Suprapubic skin (tissue), 4 donors: ENCODE results near the gene PCGF3. TPM values are rescaled to one million over a fixed set of nuclear protein-coding genes. Genes with fewer than 3 reads are reported as not detected.

Experiments used
- DNase-seq, 2 donors: peaks; one replicate each; pipeline ENCODE4 v3.0.0-alpha.2; 2019; ENCODE audit warnings: low spot score in 2 of 2
- H3K27ac ChIP-seq: fragments of 200-600 bp; sonication (generic); one replicate; pipeline ENCODE4 v1.5.1; 2019
- H3K27me3 ChIP-seq: fragments of 200-600 bp; sonication (generic); one replicate; pipeline ENCODE4 v1.5.1; 2019
- H3K36me3 ChIP-seq: fragments of 200-600 bp; sonication (generic); one replicate; pipeline ENCODE4 v1.5.1; 2019
- H3K4me1 ChIP-seq: fragments of 200-600 bp; sonication (generic); one replicate; pipeline ENCODE4 v1.5.1; 2019
- H3K4me3 ChIP-seq: fragments of 200-600 bp; sonication (generic); one replicate; pipeline ENCODE4 v1.5.1; 2019; ENCODE audit warnings: mild to moderate bottlenecking
- H3K9me3 ChIP-seq: fragments of 200-600 bp; sonication (generic); one replicate; pipeline ENCODE4 v1.5.1; 2019
- EP300 ChIP-seq: sonication (generic); formaldehyde crosslinking; IDR thresholded peaks from one replicate; pipeline ENCODE4 v1.6.1; 2017; ENCODE audit warnings: antibody characterized with exemption
- POLR2A ChIP-seq, 2 donors: fragments of 450-650 bp; IDR thresholded peaks; one replicate each; pipeline ENCODE4 v1.6.1; 2017; ENCODE audit warnings: antibody characterized with exemption in 2 of 2, mild to moderate bottlenecking in 2 of 2, moderate library complexity in 2 of 2
- POLR2AphosphoS5 ChIP-seq, 3 donors: sonication (generic); formaldehyde crosslinking; IDR thresholded peaks; one replicate each; pipeline ENCODE4 v1.6.1; 2017; ENCODE audit warnings: antibody characterized with exemption in 3 of 3
- WGBS: methylation state at CpG from one replicate; pipeline ENCODE4 v1.1.5; 2018; 5-methylcytosine and 5-hydroxymethylcytosine counted together
- total RNA-seq, 4 donors: library from RNA; depleted of rRNA; stranded (reverse); fragments of >200 nt; gene quantifications; one replicate each; pipeline ENCODE4 v1.1.0, GENCODE V29; 2016
- TF ChIP-seq, protein P1 (sequence below), 2 donors: fragments of 200-600 bp in 1 of 2; fragments of 450-650 bp in 1 of 2; sonication (generic) in 1 of 2; IDR thresholded peaks; one replicate each; pipeline ENCODE4 v1.5.1; 2016 to 2019; ENCODE audit warnings: antibody characterized with exemption in 2 of 2, mild to moderate bottlenecking in 1 of 2, moderate library complexity in 1 of 2

Gene PCGF3
- total RNA-seq, 4 donors from 2014 or later = 59.7 to 152 (median 71.2) TPM

DNA sequence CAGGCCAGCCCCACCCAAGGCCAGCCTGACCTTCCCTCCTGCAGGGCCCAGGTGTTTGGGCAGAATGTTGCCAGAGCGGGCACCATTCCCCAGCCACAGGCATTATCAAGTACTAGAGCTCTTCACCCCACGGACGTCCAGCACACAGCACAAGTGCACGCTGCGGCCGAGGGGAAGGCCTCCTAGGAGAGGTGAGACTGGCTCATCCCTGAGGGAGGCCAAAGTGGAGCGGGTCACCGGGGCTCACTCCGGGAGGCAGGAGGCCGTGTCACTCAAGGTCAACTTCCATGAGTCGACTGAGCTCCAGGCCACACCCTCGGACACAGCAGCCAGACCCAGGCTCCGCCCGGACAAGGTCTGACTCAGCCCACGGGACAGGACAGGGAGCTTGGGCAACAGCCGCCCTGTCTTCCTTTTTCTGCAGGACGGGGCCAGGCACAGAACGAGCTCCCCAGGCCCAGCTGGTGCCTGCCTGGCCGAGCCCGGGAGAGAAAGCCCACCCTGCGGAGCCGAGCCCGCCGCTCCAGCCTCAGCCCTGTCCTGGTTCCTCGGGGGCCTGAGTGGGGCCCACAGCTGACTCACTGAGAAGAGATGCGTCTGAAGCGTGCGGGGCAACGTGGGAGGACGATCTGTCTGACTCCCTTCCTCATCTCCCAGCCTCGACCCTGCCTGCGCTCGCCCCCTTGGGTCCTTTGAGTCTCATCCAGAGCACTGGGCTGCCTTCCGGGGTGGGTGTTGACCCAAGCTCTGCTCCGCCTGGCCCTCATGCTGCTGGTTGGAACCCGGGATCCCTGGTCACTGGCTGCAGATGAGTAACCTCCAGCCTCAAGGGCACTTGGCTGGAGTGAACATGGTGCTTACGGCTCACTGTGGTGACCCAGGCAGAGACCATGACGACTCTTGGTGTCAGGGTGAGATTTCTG is 18.3 kb upstream of the PCGF3 start:
- peaks cover 55% of the 10 kb centered on the region for H3K4me1 ChIP-seq
- no peaks in the 10 kb centered on the region for H3K27me3 ChIP-seq
- no peaks in the 10 kb centered on the region for H3K9me3 ChIP-seq
- H3K36me3 ChIP-seq = no peaks in the 10 kb centered on the region
- TF ChIP-seq EP300 = no peak
- peak in 1 of 3 donors; percentile 31 for TF ChIP-seq POLR2AphosphoS5 (IDR thresholded peaks at IDR 0.05)
- TF ChIP-seq, protein P1, sequence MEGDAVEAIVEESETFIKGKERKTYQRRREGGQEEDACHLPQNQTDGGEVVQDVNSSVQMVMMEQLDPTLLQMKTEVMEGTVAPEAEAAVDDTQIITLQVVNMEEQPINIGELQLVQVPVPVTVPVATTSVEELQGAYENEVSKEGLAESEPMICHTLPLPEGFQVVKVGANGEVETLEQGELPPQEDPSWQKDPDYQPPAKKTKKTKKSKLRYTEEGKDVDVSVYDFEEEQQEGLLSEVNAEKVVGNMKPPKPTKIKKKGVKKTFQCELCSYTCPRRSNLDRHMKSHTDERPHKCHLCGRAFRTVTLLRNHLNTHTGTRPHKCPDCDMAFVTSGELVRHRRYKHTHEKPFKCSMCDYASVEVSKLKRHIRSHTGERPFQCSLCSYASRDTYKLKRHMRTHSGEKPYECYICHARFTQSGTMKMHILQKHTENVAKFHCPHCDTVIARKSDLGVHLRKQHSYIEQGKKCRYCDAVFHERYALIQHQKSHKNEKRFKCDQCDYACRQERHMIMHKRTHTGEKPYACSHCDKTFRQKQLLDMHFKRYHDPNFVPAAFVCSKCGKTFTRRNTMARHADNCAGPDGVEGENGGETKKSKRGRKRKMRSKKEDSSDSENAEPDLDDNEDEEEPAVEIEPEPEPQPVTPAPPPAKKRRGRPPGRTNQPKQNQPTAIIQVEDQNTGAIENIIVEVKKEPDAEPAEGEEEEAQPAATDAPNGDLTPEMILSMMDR (IDR thresholded peaks at IDR 0.05) = no peak
- TF ChIP-seq POLR2A (IDR thresholded peaks at IDR 0.05) = peak in 1 of 2 donors; percentile 24
- peak overlapping the region; percentile 56 for H3K4me3 ChIP-seq
- H3K27ac ChIP-seq = peak overlapping the region; percentile 82
- 72% methylated on average over 11 of the region's 38 CpGs for WGBS
- DNase-seq = peak; percentile 96

DNA sequence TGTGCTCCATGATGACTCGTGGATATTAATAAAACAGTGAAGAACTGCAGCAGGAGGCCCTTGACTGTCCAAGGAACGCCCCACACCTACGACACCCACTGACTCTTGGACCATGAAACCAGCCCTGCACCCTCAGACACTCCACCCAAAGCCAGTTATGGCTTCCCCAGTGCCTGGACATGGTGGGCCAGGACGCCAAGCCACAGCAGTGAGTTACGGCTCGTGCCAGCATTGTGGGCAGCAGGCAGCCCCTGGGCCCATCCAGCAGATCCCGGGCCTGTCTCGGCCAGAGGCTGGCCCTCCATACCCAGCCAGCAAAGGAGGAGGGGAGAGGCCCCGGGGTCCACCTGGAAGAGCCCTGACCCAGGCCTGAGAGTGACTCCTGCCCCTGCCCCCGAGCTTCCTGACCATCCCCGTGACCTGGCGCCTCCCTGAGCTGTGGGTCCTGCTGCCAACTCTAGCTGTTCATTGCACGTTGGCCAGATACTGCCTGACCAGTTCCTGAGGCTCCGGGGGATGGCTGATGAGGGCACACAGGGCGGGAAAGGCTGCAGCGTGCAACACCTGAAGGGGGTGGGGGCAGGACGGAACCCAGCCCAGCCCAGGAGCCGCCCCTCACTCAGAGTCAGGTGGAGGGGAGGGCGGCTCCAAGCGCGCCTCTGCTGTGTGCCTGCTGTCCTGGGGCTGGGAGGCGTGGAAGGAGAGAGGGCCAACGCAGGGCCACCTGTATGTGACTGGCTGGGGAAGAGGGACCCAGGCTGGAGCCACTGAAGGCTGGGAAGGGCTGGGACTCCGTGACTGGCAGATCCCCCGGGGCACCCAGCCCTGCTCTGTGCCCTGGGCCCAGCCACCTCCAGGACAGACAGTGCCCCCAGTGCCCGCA is 17.4 kb upstream of the PCGF3 start:
- Histone ChIP-seq H3K9me3 (no peaks in the 10 kb centered on the region), H3K4me1 (peaks cover 48% of the 10 kb centered on the region), H3K27ac (peak overlapping the region; percentile 82), H3K36me3 (no peaks in the 10 kb centered on the region), H3K27me3 (no peaks in the 10 kb centered on the region), H3K4me3 (peak overlapping the region; percentile 56)
- 52% methylated on average over 15 of the region's 26 CpGs for WGBS
- TF ChIP-seq POLR2AphosphoS5 (IDR thresholded peaks at IDR 0.05) (no peak), EP300 (no peak), POLR2A (IDR thresholded peaks at IDR 0.05) (no peak)
- TF ChIP-seq, protein P1 (IDR thresholded peaks at IDR 0.05) = no peak
- peak; percentile 69 to 79 for DNase-seq

DNA sequence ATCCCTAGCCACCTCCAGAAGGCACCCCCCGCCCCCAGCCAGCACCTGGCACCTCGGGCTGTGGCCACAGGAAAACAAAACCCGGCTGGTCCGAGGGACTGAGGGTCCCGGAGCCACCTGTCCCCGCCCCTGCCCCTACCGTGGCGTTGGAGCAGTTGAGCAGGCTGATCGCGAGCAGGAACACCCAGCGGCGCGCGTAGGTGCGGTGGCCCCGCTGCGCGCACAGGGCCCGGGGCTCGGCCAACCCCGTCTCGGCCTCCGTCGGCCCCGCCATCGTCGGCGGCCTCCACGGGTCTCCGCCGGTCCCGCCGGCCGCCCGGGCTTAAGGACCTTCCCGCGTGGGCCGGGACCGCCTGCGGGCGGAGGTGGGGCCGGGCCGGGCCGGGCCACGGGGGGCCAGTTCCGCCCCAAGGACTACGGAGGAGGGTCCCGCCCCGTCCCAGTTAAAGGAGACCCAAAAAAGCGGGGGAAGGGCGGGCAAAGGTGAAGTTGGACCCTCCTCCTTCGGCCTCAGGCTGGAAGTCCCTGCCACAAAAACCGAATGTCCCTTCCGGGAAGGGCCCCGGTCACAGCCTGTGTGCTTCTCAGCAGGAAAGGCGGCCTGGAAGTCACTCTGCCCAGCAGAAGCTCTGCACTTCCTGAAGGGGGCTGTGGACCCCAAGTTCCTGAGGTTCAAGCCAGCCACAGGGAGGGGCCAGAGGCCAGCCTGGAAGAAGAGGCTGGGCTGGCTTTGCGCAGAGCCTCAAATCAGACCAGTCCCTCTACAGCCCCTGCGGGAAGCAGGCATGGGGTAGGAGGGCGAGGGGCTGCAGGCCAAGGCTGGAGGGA is 16.6 kb upstream of the PCGF3 start, which contains the start of gene SLC49A3:
Gene SLC49A3, minus strand, starts transcription at position 298 of the 828 bp plus-strand sequence. Its CDS starts 24 bp downstream, at position 274.
- DNase-seq = peak in 1 of 2 donors; percentile 81
- TF ChIP-seq EP300 (no peak), POLR2A (IDR thresholded peaks at IDR 0.05) (no peak), POLR2AphosphoS5 (IDR thresholded peaks at IDR 0.05) (no peak)
- TF ChIP-seq, protein P1 (IDR thresholded peaks at IDR 0.05) = no peak
- 21% methylated on average over 22 of the region's 59 CpGs for WGBS
- Histone ChIP-seq H3K4me1 (peaks cover 39% of the 10 kb centered on the region), H3K27ac (peak within 1 kb of the TSS; percentile 82), H3K4me3 (peak within 1 kb of the TSS; percentile 56), H3K9me3 (no peaks in the 10 kb centered on the region), H3K27me3 (no peaks in the 10 kb centered on the region), H3K36me3 (no peaks in the 10 kb centered on the region)

DNA sequence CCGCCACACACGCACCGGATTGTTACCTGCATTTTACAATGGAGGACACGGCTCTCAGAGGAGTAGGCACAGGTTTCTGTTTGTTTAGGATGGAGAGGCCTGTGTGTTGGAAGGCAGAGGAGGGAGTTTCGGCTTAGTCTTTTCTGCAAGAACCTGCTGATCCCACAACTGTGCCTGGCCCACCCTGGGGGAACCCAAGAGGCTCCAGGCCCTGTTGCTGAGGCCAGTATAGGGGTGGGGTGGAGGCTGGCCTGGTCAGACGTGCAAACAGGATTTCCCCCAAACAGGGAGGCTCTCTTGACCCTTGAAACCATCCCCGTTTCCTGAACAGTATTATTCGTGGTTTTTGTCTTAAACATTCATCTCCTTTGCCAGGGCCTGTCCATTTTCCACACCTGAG is 15.9 kb upstream of the PCGF3 start:
- H3K27me3 ChIP-seq = no peaks in the 10 kb centered on the region
- H3K4me1 ChIP-seq = peaks cover 37% of the 10 kb centered on the region
- peak overlapping the region; percentile 56 for H3K4me3 ChIP-seq
- WGBS = 81% methylated on average over 8 of the region's 8 CpGs
- H3K9me3 ChIP-seq = no peaks in the 10 kb centered on the region
- peak in 1 of 2 donors; percentile 67 for DNase-seq
- no peaks in the 10 kb centered on the region for H3K36me3 ChIP-seq
- TF ChIP-seq POLR2AphosphoS5 (IDR thresholded peaks at IDR 0.05) = no peak
- TF ChIP-seq POLR2A (IDR thresholded peaks at IDR 0.05) = no peak
- no peak for TF ChIP-seq EP300
- TF ChIP-seq, protein P1 (IDR thresholded peaks at IDR 0.05) = no peak
- H3K27ac ChIP-seq = peak overlapping the region; percentile 82
